ENCODE data around the gene POR. TPM values are rescaled to one million over a fixed set of nuclear protein-coding genes. Genes with fewer than 3 reads are reported as not detected.

The POR gene
- total and polyA plus RNA-seq, 2 of the 13 experiments (the other 11 are each of a cell fraction or from before 2014, with no cell fraction given), result 145 to 266 TPM

DNA sequence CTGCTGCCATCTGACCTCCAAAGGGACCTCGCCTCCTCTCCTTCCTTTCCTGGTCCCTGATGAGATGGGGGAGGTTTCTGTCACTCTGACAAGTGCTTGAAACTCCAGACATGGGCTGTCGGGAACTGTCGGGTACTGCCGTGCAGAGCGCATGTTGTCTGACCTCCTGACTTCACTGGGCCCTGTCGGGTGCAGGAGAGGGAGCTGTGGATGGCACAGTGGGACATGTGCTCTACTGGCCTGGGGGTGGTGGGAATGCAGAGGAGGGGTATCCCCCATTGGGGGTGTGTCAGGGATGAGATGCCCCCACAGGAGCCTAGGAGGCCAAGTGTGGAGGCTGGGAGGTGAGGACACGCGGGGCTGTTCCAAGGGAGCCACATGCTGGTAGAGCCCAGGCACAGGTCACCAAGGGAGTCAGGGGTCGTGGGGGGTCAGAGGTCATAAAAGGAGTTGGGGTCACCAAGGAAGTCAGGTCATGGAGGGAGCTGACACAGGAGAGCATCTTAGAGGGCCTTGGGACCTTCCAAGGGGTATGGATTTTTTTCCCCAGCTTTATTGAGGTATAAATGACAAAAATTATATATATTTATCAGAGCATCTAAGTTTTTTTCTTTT lies 48.5 kb downstream of the POR start (continued):
- TF ChIP-seq, protein P1, sequence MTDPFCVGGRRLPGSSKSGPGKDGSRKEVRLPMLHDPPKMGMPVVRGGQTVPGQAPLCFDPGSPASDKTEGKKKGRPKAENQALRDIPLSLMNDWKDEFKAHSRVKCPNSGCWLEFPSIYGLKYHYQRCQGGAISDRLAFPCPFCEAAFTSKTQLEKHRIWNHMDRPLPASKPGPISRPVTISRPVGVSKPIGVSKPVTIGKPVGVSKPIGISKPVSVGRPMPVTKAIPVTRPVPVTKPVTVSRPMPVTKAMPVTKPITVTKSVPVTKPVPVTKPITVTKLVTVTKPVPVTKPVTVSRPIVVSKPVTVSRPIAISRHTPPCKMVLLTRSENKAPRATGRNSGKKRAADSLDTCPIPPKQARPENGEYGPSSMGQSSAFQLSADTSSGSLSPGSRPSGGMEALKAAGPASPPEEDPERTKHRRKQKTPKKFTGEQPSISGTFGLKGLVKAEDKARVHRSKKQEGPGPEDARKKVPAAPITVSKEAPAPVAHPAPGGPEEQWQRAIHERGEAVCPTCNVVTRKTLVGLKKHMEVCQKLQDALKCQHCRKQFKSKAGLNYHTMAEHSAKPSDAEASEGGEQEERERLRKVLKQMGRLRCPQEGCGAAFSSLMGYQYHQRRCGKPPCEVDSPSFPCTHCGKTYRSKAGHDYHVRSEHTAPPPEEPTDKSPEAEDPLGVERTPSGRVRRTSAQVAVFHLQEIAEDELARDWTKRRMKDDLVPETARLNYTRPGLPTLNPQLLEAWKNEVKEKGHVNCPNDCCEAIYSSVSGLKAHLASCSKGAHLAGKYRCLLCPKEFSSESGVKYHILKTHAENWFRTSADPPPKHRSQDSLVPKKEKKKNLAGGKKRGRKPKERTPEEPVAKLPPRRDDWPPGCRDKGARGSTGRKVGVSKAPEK (CRISPR knock-in tag; IDR thresholded peaks at IDR 0.05; ENCODE audit: borderline replicate concordance), result 0 out of 2 replicates have a peak, but pooled peaks have one; percentile 57
- TF ChIP-seq ZMYM2 (CRISPR knock-in tag; IDR thresholded peaks at IDR 0.05), result no peak
- TF ChIP-seq NR1H2 (CRISPR knock-in tag; IDR thresholded peaks at IDR 0.05; ENCODE audit: borderline replicate concordance, low read depth), result no peak
- TF ChIP-seq, protein P2, sequence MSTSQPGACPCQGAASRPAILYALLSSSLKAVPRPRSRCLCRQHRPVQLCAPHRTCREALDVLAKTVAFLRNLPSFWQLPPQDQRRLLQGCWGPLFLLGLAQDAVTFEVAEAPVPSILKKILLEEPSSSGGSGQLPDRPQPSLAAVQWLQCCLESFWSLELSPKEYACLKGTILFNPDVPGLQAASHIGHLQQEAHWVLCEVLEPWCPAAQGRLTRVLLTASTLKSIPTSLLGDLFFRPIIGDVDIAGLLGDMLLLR (CRISPR knock-in tag; IDR thresholded peaks at IDR 0.05), result no peak
- no peak for TF ChIP-seq ZNF235 (CRISPR knock-in tag; IDR thresholded peaks at IDR 0.05; ENCODE audit: borderline replicate concordance)
- TF ChIP-seq CEBPG (CRISPR knock-in tag; IDR thresholded peaks at IDR 0.05), result no peak
- TF ChIP-seq, protein P3, sequence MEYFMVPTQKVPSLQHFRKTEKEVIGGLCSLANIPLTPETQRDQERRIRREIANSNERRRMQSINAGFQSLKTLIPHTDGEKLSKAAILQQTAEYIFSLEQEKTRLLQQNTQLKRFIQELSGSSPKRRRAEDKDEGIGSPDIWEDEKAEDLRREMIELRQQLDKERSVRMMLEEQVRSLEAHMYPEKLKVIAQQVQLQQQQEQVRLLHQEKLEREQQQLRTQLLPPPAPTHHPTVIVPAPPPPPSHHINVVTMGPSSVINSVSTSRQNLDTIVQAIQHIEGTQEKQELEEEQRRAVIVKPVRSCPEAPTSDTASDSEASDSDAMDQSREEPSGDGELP (IDR thresholded peaks at IDR 0.05; ENCODE audit: borderline replicate concordance, low read depth), result no peak
- TF ChIP-seq, protein P4, sequence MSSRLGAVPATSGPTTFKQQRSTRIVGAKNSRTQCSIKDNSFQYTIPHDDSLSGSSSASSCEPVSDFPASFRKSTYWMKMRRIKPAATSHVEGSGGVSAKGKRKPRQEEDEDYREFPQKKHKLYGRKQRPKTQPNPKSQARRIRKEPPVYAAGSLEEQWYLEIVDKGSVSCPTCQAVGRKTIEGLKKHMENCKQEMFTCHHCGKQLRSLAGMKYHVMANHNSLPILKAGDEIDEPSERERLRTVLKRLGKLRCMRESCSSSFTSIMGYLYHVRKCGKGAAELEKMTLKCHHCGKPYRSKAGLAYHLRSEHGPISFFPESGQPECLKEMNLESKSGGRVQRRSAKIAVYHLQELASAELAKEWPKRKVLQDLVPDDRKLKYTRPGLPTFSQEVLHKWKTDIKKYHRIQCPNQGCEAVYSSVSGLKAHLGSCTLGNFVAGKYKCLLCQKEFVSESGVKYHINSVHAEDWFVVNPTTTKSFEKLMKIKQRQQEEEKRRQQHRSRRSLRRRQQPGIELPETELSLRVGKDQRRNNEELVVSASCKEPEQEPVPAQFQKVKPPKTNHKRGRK (CRISPR knock-in tag; IDR thresholded peaks at IDR 0.05), result 0 out of 2 replicates have a peak, but pooled peaks have one; percentile 31
- TF ChIP-seq SSRP1 (CRISPR knock-in tag; IDR thresholded peaks at IDR 0.05), result 0 out of 2 replicates have a peak, but pooled peaks have one; percentile 17
- TF ChIP-seq PRMT3 (CRISPR knock-in tag; IDR thresholded peaks at IDR 0.05; ENCODE audit: borderline replicate concordance, low read depth), result no peak
- TF ChIP-seq MTA1 (CRISPR knock-in tag; IDR thresholded peaks at IDR 0.05; ENCODE audit: borderline replicate concordance), result 0 out of 2 replicates have a peak, but pooled peaks have one; percentile 39
- TF ChIP-seq SAFB2 (CRISPR knock-in tag; IDR thresholded peaks at IDR 0.05; ENCODE audit: borderline replicate concordance, low read depth), result no peak
- TF ChIP-seq AGO2 (optimal IDR thresholded peaks at IDR 0.05; ENCODE audit: low read depth, low read length), result peak; percentile 41
- TF ChIP-seq, protein P5, sequence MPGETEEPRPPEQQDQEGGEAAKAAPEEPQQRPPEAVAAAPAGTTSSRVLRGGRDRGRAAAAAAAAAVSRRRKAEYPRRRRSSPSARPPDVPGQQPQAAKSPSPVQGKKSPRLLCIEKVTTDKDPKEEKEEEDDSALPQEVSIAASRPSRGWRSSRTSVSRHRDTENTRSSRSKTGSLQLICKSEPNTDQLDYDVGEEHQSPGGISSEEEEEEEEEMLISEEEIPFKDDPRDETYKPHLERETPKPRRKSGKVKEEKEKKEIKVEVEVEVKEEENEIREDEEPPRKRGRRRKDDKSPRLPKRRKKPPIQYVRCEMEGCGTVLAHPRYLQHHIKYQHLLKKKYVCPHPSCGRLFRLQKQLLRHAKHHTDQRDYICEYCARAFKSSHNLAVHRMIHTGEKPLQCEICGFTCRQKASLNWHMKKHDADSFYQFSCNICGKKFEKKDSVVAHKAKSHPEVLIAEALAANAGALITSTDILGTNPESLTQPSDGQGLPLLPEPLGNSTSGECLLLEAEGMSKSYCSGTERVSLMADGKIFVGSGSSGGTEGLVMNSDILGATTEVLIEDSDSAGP (CRISPR knock-in tag; IDR thresholded peaks at IDR 0.05; ENCODE audit: borderline replicate concordance), result peak; percentile 33; the same call in 1 of the 2 replicates
- TF ChIP-seq, protein P6, sequence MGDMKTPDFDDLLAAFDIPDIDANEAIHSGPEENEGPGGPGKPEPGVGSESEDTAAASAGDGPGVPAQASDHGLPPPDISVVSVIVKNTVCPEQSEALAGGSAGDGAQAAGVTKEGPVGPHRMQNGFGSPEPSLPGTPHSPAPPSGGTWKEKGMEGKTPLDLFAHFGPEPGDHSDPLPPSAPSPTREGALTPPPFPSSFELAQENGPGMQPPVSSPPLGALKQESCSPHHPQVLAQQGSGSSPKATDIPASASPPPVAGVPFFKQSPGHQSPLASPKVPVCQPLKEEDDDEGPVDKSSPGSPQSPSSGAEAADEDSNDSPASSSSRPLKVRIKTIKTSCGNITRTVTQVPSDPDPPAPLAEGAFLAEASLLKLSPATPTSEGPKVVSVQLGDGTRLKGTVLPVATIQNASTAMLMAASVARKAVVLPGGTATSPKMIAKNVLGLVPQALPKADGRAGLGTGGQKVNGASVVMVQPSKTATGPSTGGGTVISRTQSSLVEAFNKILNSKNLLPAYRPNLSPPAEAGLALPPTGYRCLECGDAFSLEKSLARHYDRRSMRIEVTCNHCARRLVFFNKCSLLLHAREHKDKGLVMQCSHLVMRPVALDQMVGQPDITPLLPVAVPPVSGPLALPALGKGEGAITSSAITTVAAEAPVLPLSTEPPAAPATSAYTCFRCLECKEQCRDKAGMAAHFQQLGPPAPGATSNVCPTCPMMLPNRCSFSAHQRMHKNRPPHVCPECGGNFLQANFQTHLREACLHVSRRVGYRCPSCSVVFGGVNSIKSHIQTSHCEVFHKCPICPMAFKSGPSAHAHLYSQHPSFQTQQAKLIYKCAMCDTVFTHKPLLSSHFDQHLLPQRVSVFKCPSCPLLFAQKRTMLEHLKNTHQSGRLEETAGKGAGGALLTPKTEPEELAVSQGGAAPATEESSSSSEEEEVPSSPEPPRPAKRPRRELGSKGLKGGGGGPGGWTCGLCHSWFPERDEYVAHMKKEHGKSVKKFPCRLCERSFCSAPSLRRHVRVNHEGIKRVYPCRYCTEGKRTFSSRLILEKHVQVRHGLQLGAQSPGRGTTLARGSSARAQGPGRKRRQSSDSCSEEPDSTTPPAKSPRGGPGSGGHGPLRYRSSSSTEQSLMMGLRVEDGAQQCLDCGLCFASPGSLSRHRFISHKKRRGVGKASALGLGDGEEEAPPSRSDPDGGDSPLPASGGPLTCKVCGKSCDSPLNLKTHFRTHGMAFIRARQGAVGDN (CRISPR knock-in tag; IDR thresholded peaks at IDR 0.05), result peak; percentile 73
- no peak for TF ChIP-seq RXRA (CRISPR knock-in tag; IDR thresholded peaks at IDR 0.05)
